SW 1271 (cell line): ENCODE results near the gene CCDC198.

ENCODE experiments used
- DNase-seq, 2 experiments: peaks; one replicate each; lab custom pipeline; 2025; lab: John Stamatoyannopoulos, UW

Gene CCDC198

GRCh38 chr14:57464008-57464730 is 29.5 kb downstream of the CCDC198 start:
- no peak for DNase-seq

- no peak for DNase-seq
Measured at GRCh38 chr14:57462551-57462950, 31.1 kb downstream of the CCDC198 start.

GRCh38 chr14:57461777-57462320 is 31.8 kb downstream of the CCDC198 start:
- DNase-seq: no peak

GRCh38 chr14:57435923-57436322 is 57.7 kb downstream of the CCDC198 start:
- no peak for DNase-seq

- no peak for DNase-seq
Measured at GRCh38 chr14:57420986-57421385, 72.7 kb downstream of the CCDC198 start.

- no peak for DNase-seq
Measured at GRCh38 chr14:57420033-57420432, 73.6 kb downstream of the CCDC198 start.
